Activated T-cell treated with anti-CD3 and anti-CD28 coated beads, Interleukin-2, amount 50 U/mL, for 72 hours (primary cell): ENCODE results near the gene NUP42. TPM values are rescaled to one million over a fixed set of nuclear protein-coding genes. Genes with fewer than 3 reads are reported as not detected.

Experiments
- ATAC-seq, 2 donors: fragments of 150-1000 bp; cut with Tn5 transposase; replicated peaks in 1 of 2; 2 replicates each; pipeline ENCODE4 v1.10.0; 2021; ENCODE audit warnings: moderate library complexity in 2 of 2, mild to moderate bottlenecking in 1 of 2
- DNase-seq, 2 donors: peaks; one replicate each; pipeline ENCODE4 v3.0.0; 2021 to 2022; ENCODE audit warnings: mixed read lengths in 1 of 2
- H3K27ac Mint-ChIP-seq: one replicate; pipeline ENCODE4 v1.8.0; 2022; ENCODE audit warnings: mild to moderate bottlenecking, moderate library complexity, mixed read lengths
- H3K27me3 Mint-ChIP-seq: one replicate; pipeline ENCODE4 v1.8.0; 2022; ENCODE audit warnings: low read depth, mixed read lengths
- H3K36me3 Mint-ChIP-seq, 2 donors: one replicate each; pipeline ENCODE4 v1.8.0; 2022; ENCODE audit warnings: mixed read lengths in 2 of 2, mild to moderate bottlenecking in 1 of 2; ENCODE audit not compliant: insufficient read depth in 2 of 2
- H3K4me1 Mint-ChIP-seq: one replicate; pipeline ENCODE4 v1.8.0; 2022; ENCODE audit warnings: low read depth, mixed read lengths
- H3K4me3 Mint-ChIP-seq, 2 donors: one replicate each; pipeline ENCODE4 v1.8.0; 2022; ENCODE audit warnings: mild to moderate bottlenecking in 2 of 2, mixed read lengths in 2 of 2, moderate library complexity in 2 of 2
- H3K9me3 Mint-ChIP-seq, 2 donors: one replicate each; pipeline ENCODE4 v1.8.0; 2022; ENCODE audit warnings: mixed read lengths in 2 of 2
- total RNA-seq, 2 donors: library from RNA; stranded (reverse); gene quantifications; one replicate each; pipeline ENCODE4 v1.2.3, GENCODE V29; 2022

NUP42 gene
- total RNA-seq, 2 donors from 2014 or later = 38.4 to 41.5 TPM

- DNase-seq (no peak), ATAC-seq (no peak)
- Mint-ChIP-seq H3K4me1 (peaks cover 5% of the 10 kb centered on the region), H3K27me3 (peaks cover 41% of the 10 kb centered on the region), H3K36me3 (peaks cover 0 to 11% of the 10 kb centered on the region in 2 donors), H3K27ac (no peak overlapping the region), H3K4me3 (peak overlapping the region in 1 of 2 donors; percentile 69), H3K9me3 (peaks cover 0 to 3% of the 10 kb centered on the region in 2 donors)
Measured at GRCh38 chr7:23207021-23207420, 25.2 kb downstream of the NUP42 start.

DNA sequence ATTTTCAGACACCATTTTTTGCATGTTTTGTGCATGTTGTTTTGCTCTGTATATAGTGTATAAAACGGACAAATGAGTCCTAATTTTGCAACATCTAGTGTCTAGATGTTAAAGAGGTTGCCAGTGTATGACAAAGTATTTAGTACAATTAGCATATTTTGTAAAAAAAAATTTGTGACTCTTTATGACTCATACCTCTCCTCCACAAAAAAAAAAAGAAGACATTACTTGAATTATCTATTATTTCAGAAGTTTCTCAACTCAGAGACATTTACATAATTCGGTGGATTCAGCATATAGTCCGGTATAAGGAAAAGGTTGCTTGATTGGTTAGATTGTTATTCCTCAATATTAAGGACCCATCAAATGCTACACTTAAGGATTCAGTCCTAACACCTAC is 26.0 kb downstream of the NUP42 start:
- no peak for ATAC-seq
- Mint-ChIP-seq H3K27ac (no peak overlapping the region), H3K4me3 (no peak overlapping the region), H3K4me1 (peaks cover 5% of the 10 kb centered on the region), H3K27me3 (peaks cover 41% of the 10 kb centered on the region), H3K9me3 (peaks cover 0 to 3% of the 10 kb centered on the region in 2 donors), H3K36me3 (peaks cover 0 to 11% of the 10 kb centered on the region in 2 donors)
- DNase-seq = no peak

GRCh38 chr7:23208316-23208715 is 26.5 kb downstream of the NUP42 start:
- Mint-ChIP-seq H3K27ac (no peak overlapping the region), H3K9me3 (peaks cover 0 to 3% of the 10 kb centered on the region in 2 donors), H3K4me3 (no peak overlapping the region), H3K36me3 (peaks cover 0 to 10% of the 10 kb centered on the region in 2 donors), H3K27me3 (peaks cover 41% of the 10 kb centered on the region), H3K4me1 (peaks cover 5% of the 10 kb centered on the region)
- ATAC-seq = no peak
- DNase-seq = no peak

DNA sequence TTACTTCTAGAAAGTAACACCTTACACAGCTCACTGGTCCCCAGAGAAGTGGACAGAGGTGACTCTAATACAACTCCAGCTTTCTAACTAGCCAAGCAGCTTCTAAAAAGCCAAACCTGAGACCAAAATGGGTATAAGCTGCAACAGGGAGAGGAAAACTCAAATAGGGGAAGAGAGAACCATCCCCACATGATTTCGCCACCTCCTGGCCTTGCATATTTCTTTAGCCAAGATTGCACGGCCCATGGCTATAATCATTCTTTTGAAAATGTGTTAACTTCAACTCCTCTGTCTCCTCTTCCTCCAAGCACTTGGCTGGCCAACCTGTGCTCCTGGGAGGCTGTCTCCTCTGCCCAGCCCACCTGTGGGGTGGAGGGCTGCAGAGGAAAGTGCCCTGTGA is 28.7 kb downstream of the NUP42 start:
- Mint-ChIP-seq H3K9me3 (no peaks in the 10 kb centered on the region), H3K36me3 (peaks cover 0 to 2% of the 10 kb centered on the region in 2 donors), H3K27ac (no peak overlapping the region), H3K27me3 (peaks cover 43% of the 10 kb centered on the region), H3K4me3 (no peak overlapping the region), H3K4me1 (peaks cover 3% of the 10 kb centered on the region)
- no peak for DNase-seq
- no peak for ATAC-seq

- no peak for ATAC-seq
- H3K4me1 Mint-ChIP-seq = no peaks in the 10 kb centered on the region
- no peak overlapping the region for H3K27ac Mint-ChIP-seq
- no peaks in the 10 kb centered on the region for H3K36me3 Mint-ChIP-seq
- H3K9me3 Mint-ChIP-seq = no peaks in the 10 kb centered on the region
- DNase-seq = no peak
- H3K4me3 Mint-ChIP-seq = no peak overlapping the region
- H3K27me3 Mint-ChIP-seq = peaks cover 43% of the 10 kb centered on the region
Measured at GRCh38 chr7:23211589-23211988, 29.7 kb downstream of the NUP42 start.

- Mint-ChIP-seq H3K36me3 (no peaks in the 10 kb centered on the region), H3K27ac (no peak overlapping the region), H3K4me1 (no peaks in the 10 kb centered on the region), H3K9me3 (no peaks in the 10 kb centered on the region), H3K4me3 (no peak overlapping the region), H3K27me3 (peaks cover 35% of the 10 kb centered on the region)
- ATAC-seq (no peak), DNase-seq (no peak)
Measured at GRCh38 chr7:23212395-23212794, 30.5 kb downstream of the NUP42 start.

DNA sequence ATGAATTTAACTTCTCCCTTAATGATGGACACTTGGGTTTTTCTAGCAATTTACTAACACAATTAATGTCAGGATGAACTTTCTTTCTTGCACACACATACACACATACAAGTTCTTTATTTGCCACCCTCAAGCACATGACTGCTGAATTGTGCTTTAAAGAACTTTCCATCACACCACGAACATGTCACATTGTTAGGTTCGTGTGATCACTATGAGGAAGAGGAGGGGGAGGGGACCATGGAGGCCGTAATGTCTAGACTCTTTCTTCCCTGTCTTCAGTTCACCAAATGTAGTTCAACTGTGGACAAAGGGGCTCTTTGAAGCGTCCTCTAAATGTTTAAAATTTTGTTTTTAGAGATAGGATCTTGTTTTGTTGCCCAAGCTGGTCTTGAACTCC is 31.0 kb downstream of the NUP42 start:
- peaks cover 30% of the 10 kb centered on the region for H3K27me3 Mint-ChIP-seq
- H3K4me3 Mint-ChIP-seq = no peak overlapping the region
- H3K9me3 Mint-ChIP-seq = no peaks in the 10 kb centered on the region
- no peaks in the 10 kb centered on the region for H3K4me1 Mint-ChIP-seq
- no peaks in the 10 kb centered on the region for H3K36me3 Mint-ChIP-seq
- no peak for DNase-seq
- ATAC-seq = no peak
- no peak overlapping the region for H3K27ac Mint-ChIP-seq

DNA sequence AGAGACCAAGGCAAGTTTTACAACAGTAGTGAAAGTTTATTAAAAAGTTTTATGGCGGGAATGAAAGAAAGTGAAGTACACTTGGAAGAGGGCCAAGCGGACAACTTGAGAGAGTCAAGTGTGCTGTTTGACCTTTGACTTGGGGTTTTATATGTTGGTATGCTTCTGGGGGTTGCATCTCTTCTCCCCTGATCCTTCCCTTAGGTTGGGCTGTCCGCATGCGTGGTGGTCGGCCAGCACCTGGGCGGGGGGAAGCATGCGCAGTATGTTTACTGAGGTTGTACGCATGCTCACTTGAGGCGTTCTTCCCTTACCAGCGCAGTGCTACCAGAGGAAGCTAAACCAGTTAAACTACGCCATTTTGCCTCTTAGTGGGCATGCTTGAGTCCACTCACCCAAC is 31.9 kb downstream of the NUP42 start:
- H3K9me3 Mint-ChIP-seq = no peaks in the 10 kb centered on the region
- H3K4me3 Mint-ChIP-seq = no peak overlapping the region
- ATAC-seq (no peak), DNase-seq (no peak)
- H3K36me3 Mint-ChIP-seq = no peaks in the 10 kb centered on the region
- no peak overlapping the region for H3K27ac Mint-ChIP-seq
- peaks cover 30% of the 10 kb centered on the region for H3K27me3 Mint-ChIP-seq
- H3K4me1 Mint-ChIP-seq = no peaks in the 10 kb centered on the region

GRCh38 chr7:23214423-23214822 is 32.6 kb downstream of the NUP42 start:
- Mint-ChIP-seq H3K27ac (no peak overlapping the region), H3K27me3 (peaks cover 35% of the 10 kb centered on the region), H3K4me3 (no peak overlapping the region), H3K4me1 (no peaks in the 10 kb centered on the region), H3K36me3 (no peaks in the 10 kb centered on the region), H3K9me3 (no peaks in the 10 kb centered on the region)
- ATAC-seq (no peak), DNase-seq (no peak)

DNA sequence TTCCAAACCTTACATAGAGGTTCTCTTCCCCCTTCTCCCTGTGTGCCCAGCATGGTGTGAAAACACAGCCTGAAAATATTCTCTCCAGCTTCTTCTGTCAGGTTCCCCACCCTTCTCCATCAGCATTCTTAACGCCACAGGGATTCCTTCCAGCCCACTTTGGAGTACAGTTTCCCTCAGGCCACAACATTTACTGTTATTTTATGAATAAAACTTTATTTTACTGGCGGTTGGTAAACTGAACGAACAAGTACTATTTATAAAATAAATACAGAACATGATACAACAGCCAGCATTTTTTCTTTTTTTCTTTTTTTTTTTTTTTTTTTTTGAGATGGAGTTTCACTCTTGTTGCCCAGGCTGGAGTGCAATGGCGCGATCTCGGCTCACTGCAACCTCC is 33.1 kb downstream of the NUP42 start:
- ATAC-seq (no peak), DNase-seq (no peak)
- Mint-ChIP-seq H3K36me3 (no peaks in the 10 kb centered on the region), H3K4me1 (no peaks in the 10 kb centered on the region), H3K9me3 (no peaks in the 10 kb centered on the region), H3K27ac (no peak overlapping the region), H3K27me3 (peaks cover 35% of the 10 kb centered on the region), H3K4me3 (no peak overlapping the region)

DNA sequence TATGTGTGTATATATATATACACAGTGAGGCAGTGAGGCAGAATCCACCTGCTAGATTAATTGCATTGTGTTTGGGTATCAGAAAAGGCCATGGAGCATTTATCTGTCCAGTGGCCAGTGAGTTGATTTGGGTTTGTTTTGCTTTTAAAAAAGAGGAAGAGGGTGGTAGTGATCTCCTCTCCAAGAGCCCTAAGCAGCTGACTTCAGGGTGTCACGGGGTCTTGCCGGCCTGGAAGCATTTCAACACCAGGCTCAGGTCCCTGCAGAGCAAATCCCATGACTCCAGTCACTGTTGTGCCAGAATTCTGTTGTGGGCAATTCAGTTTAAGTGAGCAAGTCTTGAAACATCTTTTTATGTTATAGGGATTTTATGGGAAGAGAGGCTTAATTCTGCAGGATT is 34.2 kb downstream of the NUP42 start:
- H3K27ac Mint-ChIP-seq = no peak overlapping the region
- peaks cover 40% of the 10 kb centered on the region for H3K27me3 Mint-ChIP-seq
- H3K4me3 Mint-ChIP-seq = no peak overlapping the region
- H3K4me1 Mint-ChIP-seq = no peaks in the 10 kb centered on the region
- no peak for DNase-seq
- no peak for ATAC-seq
- no peaks in the 10 kb centered on the region for H3K36me3 Mint-ChIP-seq
- H3K9me3 Mint-ChIP-seq = no peaks in the 10 kb centered on the region

- no peaks in the 10 kb centered on the region for H3K36me3 Mint-ChIP-seq
- DNase-seq = no peak
- no peaks in the 10 kb centered on the region for H3K9me3 Mint-ChIP-seq
- H3K27me3 Mint-ChIP-seq = peaks cover 49% of the 10 kb centered on the region
- ATAC-seq = no peak
- H3K27ac Mint-ChIP-seq = no peak overlapping the region
- H3K4me1 Mint-ChIP-seq = no peaks in the 10 kb centered on the region
- no peak overlapping the region for H3K4me3 Mint-ChIP-seq
Measured at GRCh38 chr7:23218196-23218595, 36.3 kb downstream of the NUP42 start.

GRCh38 chr7:23220690-23221305 is 39.0 kb downstream of the NUP42 start:
- ATAC-seq (no peak), DNase-seq (no peak)
- Mint-ChIP-seq H3K36me3 (no peaks in the 10 kb centered on the region), H3K4me3 (no peak overlapping the region), H3K27me3 (peaks cover 34% of the 10 kb centered on the region), H3K27ac (no peak overlapping the region), H3K9me3 (no peaks in the 10 kb centered on the region), H3K4me1 (no peaks in the 10 kb centered on the region)

GRCh38 chr7:23222439-23223030 is 40.7 kb downstream of the NUP42 start:
- H3K27me3 Mint-ChIP-seq = peaks cover 30% of the 10 kb centered on the region
- H3K36me3 Mint-ChIP-seq = no peaks in the 10 kb centered on the region
- H3K27ac Mint-ChIP-seq = no peak overlapping the region
- no peak overlapping the region for H3K4me3 Mint-ChIP-seq
- no peaks in the 10 kb centered on the region for H3K9me3 Mint-ChIP-seq
- no peak for DNase-seq
- no peak for ATAC-seq
- H3K4me1 Mint-ChIP-seq = no peaks in the 10 kb centered on the region
